Measurements from ENCODE around the gene DCDC1.
A peak's percentile ranks its signal among the peaks of the same experiment; 100 is the strongest.

DCDC1 gene

GRCh38 chr11:30917859-30918478, 451.6 kb downstream of the DCDC1 start:
- no peak overlapping the region for H3K27ac ChIP-seq (ENCODE audit: low read length)
- no peaks in the 10 kb centered on the region for H3K9me3 ChIP-seq (ENCODE audit: control insufficient read depth, insufficient read depth, low read length)
- H3K4me3 ChIP-seq (ENCODE audit: low read length) = no peak overlapping the region
- no peaks in the 10 kb centered on the region for H3K27me3 ChIP-seq (ENCODE audit: control insufficient read depth, insufficient read depth, low read length)
- no peaks in the 10 kb centered on the region for H3K36me3 ChIP-seq (ENCODE audit: control insufficient read depth, insufficient read depth, low read length)
- DNase-seq (ENCODE audit: low read depth, low spot score) = peak; percentile 45
- H3K4me1 ChIP-seq (ENCODE audit: control insufficient read depth, insufficient read depth, low read length) = no peaks in the 10 kb centered on the region
- no CpG with 5 or more reads among the region's 6 CpGs for WGBS (ENCODE audit: insufficient coverage, insufficient read length)

- no CpG with 5 or more reads among the region's 2 CpGs for WGBS (ENCODE audit: insufficient coverage, insufficient read length)
- no peak overlapping the region for H3K27ac ChIP-seq (ENCODE audit: low read length)
- H3K27me3 ChIP-seq (ENCODE audit: control insufficient read depth, insufficient read depth, low read length) = no peaks in the 10 kb centered on the region
- no peak overlapping the region for H3K4me3 ChIP-seq (ENCODE audit: low read length)
- no peaks in the 10 kb centered on the region for H3K4me1 ChIP-seq (ENCODE audit: control insufficient read depth, insufficient read depth, low read length)
- no peaks in the 10 kb centered on the region for H3K9me3 ChIP-seq (ENCODE audit: control insufficient read depth, insufficient read depth, low read length)
- DNase-seq (ENCODE audit: low read depth, low spot score) = no peak
- H3K36me3 ChIP-seq (ENCODE audit: control insufficient read depth, insufficient read depth, low read length) = no peaks in the 10 kb centered on the region
Observed at GRCh38 chr11:30917266-30917665, 452.3 kb downstream of the DCDC1 start.

GRCh38 chr11:30916764-30917163, 452.8 kb downstream of the DCDC1 start:
- WGBS (ENCODE audit: insufficient coverage, insufficient read length) = no CpG with 5 or more reads among the region's 4 CpGs
- H3K4me3 ChIP-seq (ENCODE audit: low read length) = no peak overlapping the region

GRCh38 chr11:30914143-30914762, 455.3 kb downstream of the DCDC1 start:
- peak; percentile 47 for DNase-seq (ENCODE audit: low read depth, low spot score)
- H3K27ac ChIP-seq (ENCODE audit: low read length) = no peak overlapping the region
- H3K4me3 ChIP-seq (ENCODE audit: low read length) = no peak overlapping the region
- no peaks in the 10 kb centered on the region for H3K9me3 ChIP-seq (ENCODE audit: control insufficient read depth, insufficient read depth, low read length)
- no CpG with 5 or more reads among the region's 8 CpGs for WGBS (ENCODE audit: insufficient coverage, insufficient read length)
- H3K27me3 ChIP-seq (ENCODE audit: control insufficient read depth, insufficient read depth, low read length) = no peaks in the 10 kb centered on the region
- H3K36me3 ChIP-seq (ENCODE audit: control insufficient read depth, insufficient read depth, low read length) = no peaks in the 10 kb centered on the region
- no peaks in the 10 kb centered on the region for H3K4me1 ChIP-seq (ENCODE audit: control insufficient read depth, insufficient read depth, low read length)

More at GRCh38 chr11:30916764-30917163, 452.8 kb downstream of the DCDC1 start:
- Histone ChIP-seq H3K9me3 (ENCODE audit: control insufficient read depth, insufficient read depth, low read length) (no peaks in the 10 kb centered on the region), H3K4me1 (ENCODE audit: control insufficient read depth, insufficient read depth, low read length) (no peaks in the 10 kb centered on the region), H3K27me3 (ENCODE audit: control insufficient read depth, insufficient read depth, low read length) (no peaks in the 10 kb centered on the region), H3K27ac (ENCODE audit: low read length) (no peak overlapping the region), H3K36me3 (ENCODE audit: control insufficient read depth, insufficient read depth, low read length) (no peaks in the 10 kb centered on the region)
- no peak for DNase-seq (ENCODE audit: low read depth, low spot score)

GRCh38 chr11:30911247-30911646, 458.3 kb downstream of the DCDC1 start:
- Histone ChIP-seq H3K4me1 (ENCODE audit: control insufficient read depth, insufficient read depth, low read length) (no peaks in the 10 kb centered on the region), H3K4me3 (ENCODE audit: low read length) (no peak overlapping the region), H3K27me3 (ENCODE audit: control insufficient read depth, insufficient read depth, low read length) (no peaks in the 10 kb centered on the region), H3K27ac (ENCODE audit: low read length) (no peak overlapping the region), H3K36me3 (ENCODE audit: control insufficient read depth, insufficient read depth, low read length) (no peaks in the 10 kb centered on the region), H3K9me3 (ENCODE audit: control insufficient read depth, insufficient read depth, low read length) (no peaks in the 10 kb centered on the region)
- DNase-seq (ENCODE audit: low read depth, low spot score) = no peak

- Histone ChIP-seq H3K4me1 (ENCODE audit: control insufficient read depth, insufficient read depth, low read length) (no peaks in the 10 kb centered on the region), H3K27me3 (ENCODE audit: control insufficient read depth, insufficient read depth, low read length) (no peaks in the 10 kb centered on the region), H3K36me3 (ENCODE audit: control insufficient read depth, insufficient read depth, low read length) (no peaks in the 10 kb centered on the region), H3K9me3 (ENCODE audit: control insufficient read depth, insufficient read depth, low read length) (no peaks in the 10 kb centered on the region), H3K27ac (ENCODE audit: low read length) (no peak overlapping the region), H3K4me3 (ENCODE audit: low read length) (no peak overlapping the region)
- no peak for DNase-seq (ENCODE audit: low read depth, low spot score)
- no CpG with 5 or more reads among the region's 1 CpG for WGBS (ENCODE audit: insufficient coverage, insufficient read length)
Observed at GRCh38 chr11:30908857-30909256, 460.7 kb downstream of the DCDC1 start.

- Histone ChIP-seq H3K4me1 (ENCODE audit: control insufficient read depth, insufficient read depth, low read length) (no peaks in the 10 kb centered on the region), H3K4me3 (ENCODE audit: low read length) (no peak overlapping the region), H3K9me3 (ENCODE audit: control insufficient read depth, insufficient read depth, low read length) (no peaks in the 10 kb centered on the region), H3K27ac (ENCODE audit: low read length) (no peak overlapping the region), H3K36me3 (ENCODE audit: control insufficient read depth, insufficient read depth, low read length) (no peaks in the 10 kb centered on the region), H3K27me3 (ENCODE audit: control insufficient read depth, insufficient read depth, low read length) (no peaks in the 10 kb centered on the region)
- WGBS (ENCODE audit: insufficient coverage, insufficient read length) = no CpG with 5 or more reads among the region's 2 CpGs
- DNase-seq (ENCODE audit: low read depth, low spot score) = no peak
Observed at GRCh38 chr11:30908272-30908671, 461.3 kb downstream of the DCDC1 start.

- H3K4me3 ChIP-seq (ENCODE audit: low read length) = no peak overlapping the region
- H3K27me3 ChIP-seq (ENCODE audit: control insufficient read depth, insufficient read depth, low read length) = no peaks in the 10 kb centered on the region
- no peaks in the 10 kb centered on the region for H3K9me3 ChIP-seq (ENCODE audit: control insufficient read depth, insufficient read depth, low read length)
- no peak for DNase-seq (ENCODE audit: low read depth, low spot score)
- H3K4me1 ChIP-seq (ENCODE audit: control insufficient read depth, insufficient read depth, low read length) = no peaks in the 10 kb centered on the region
- H3K27ac ChIP-seq (ENCODE audit: low read length) = no peak overlapping the region
- H3K36me3 ChIP-seq (ENCODE audit: control insufficient read depth, insufficient read depth, low read length) = no peaks in the 10 kb centered on the region
Observed at GRCh38 chr11:30902929-30903328, 466.6 kb downstream of the DCDC1 start.

GRCh38 chr11:30895046-30895445, 474.5 kb downstream of the DCDC1 start:
- DNase-seq (ENCODE audit: low read depth, low spot score) = no peak
- no CpG with 5 or more reads among the region's 2 CpGs for WGBS (ENCODE audit: insufficient coverage, insufficient read length)
- Histone ChIP-seq H3K36me3 (ENCODE audit: control insufficient read depth, insufficient read depth, low read length) (no peaks in the 10 kb centered on the region), H3K27ac (ENCODE audit: low read length) (no peak overlapping the region), H3K9me3 (ENCODE audit: control insufficient read depth, insufficient read depth, low read length) (no peaks in the 10 kb centered on the region), H3K27me3 (ENCODE audit: control insufficient read depth, insufficient read depth, low read length) (no peaks in the 10 kb centered on the region), H3K4me3 (ENCODE audit: low read length) (no peak overlapping the region), H3K4me1 (ENCODE audit: control insufficient read depth, insufficient read depth, low read length) (no peaks in the 10 kb centered on the region)

GRCh38 chr11:30893318-30893717, 476.2 kb downstream of the DCDC1 start:
- Histone ChIP-seq H3K9me3 (ENCODE audit: control insufficient read depth, insufficient read depth, low read length) (no peaks in the 10 kb centered on the region), H3K27me3 (ENCODE audit: control insufficient read depth, insufficient read depth, low read length) (no peaks in the 10 kb centered on the region), H3K27ac (ENCODE audit: low read length) (no peak overlapping the region), H3K4me1 (ENCODE audit: control insufficient read depth, insufficient read depth, low read length) (no peaks in the 10 kb centered on the region), H3K36me3 (ENCODE audit: control insufficient read depth, insufficient read depth, low read length) (no peaks in the 10 kb centered on the region), H3K4me3 (ENCODE audit: low read length) (no peak overlapping the region)
- DNase-seq (ENCODE audit: low read depth, low spot score) = no peak
- no CpG with 5 or more reads among the region's 3 CpGs for WGBS (ENCODE audit: insufficient coverage, insufficient read length)

GRCh38 chr11:30889143-30889794, 480.3 kb downstream of the DCDC1 start:
- H3K27me3 ChIP-seq (ENCODE audit: control insufficient read depth, insufficient read depth, low read length) = no peaks in the 10 kb centered on the region
- H3K4me1 ChIP-seq (ENCODE audit: control insufficient read depth, insufficient read depth, low read length) = no peaks in the 10 kb centered on the region
- H3K4me3 ChIP-seq (ENCODE audit: low read length) = no peak overlapping the region
- no peak for DNase-seq (ENCODE audit: low read depth, low spot score)
- no peaks in the 10 kb centered on the region for H3K36me3 ChIP-seq (ENCODE audit: control insufficient read depth, insufficient read depth, low read length)
- no CpG with 5 or more reads among the region's 6 CpGs for WGBS (ENCODE audit: insufficient coverage, insufficient read length)
- H3K27ac ChIP-seq (ENCODE audit: low read length) = no peak overlapping the region
- no peaks in the 10 kb centered on the region for H3K9me3 ChIP-seq (ENCODE audit: control insufficient read depth, insufficient read depth, low read length)

Measured in iPS DF 6.9 (cell line).